ENCODE results near the gene KCNJ10. TPM values are rescaled to one million over a fixed set of nuclear protein-coding genes. Genes with fewer than 3 reads are reported as not detected.
A peak's percentile ranks its signal among the peaks of the same experiment; 100 is the strongest.
"Not testable (repeated sequence)": the region's sequence is repeated elsewhere in the genome, so short reads cannot be mapped to it uniquely, and the experiment has no call there.

The KCNJ10 gene
- total RNA-seq, 2 donors from 2014 or later = not detected

GRCh38 chr1:160116283-160117147 is 46.6 kb upstream of the KCNJ10 start:
- peak overlapping the region; percentile 12 to 17 for H3K4me3 ChIP-seq
- H3K36me3 ChIP-seq = no peaks in the 10 kb centered on the region
- no peaks in the 10 kb centered on the region for H3K4me1 ChIP-seq (replicated peaks)
- H3K27me3 ChIP-seq (replicated peaks; ENCODE audit: insufficient read depth) = no peaks in the 10 kb centered on the region
- peak overlapping the region; percentile 40 to 44 for H3K27ac ChIP-seq
- WGBS = 43% methylated on average over 12 of the region's 12 CpGs
- TF ChIP-seq POLR2AphosphoS5 (IDR thresholded peaks at IDR 0.05) (no peak), POLR2A (IDR thresholded peaks at IDR 0.05) (no peak), CTCF (IDR thresholded peaks at IDR 0.05) (no peak)
- intact Hi-C loops (cut with DNase I) = no loop called here
- no peaks in the 10 kb centered on the region for H3K9me3 ChIP-seq
- DNase-seq (ENCODE audit: low spot score) = no peak

GRCh38 chr1:160115545-160116282 is 45.8 kb upstream of the KCNJ10 start, which contains the start of gene ATP1A2:
TSS of gene ATP1A2 (plus strand) at chr1:160115759. CDS start at chr1:160115862, 103 bp downstream.
- peak within 1 kb of the TSS; percentile 40 to 44 for H3K27ac ChIP-seq
- no peak for DNase-seq (ENCODE audit: low spot score)
- WGBS = 33% methylated on average over 16 of the region's 16 CpGs

GRCh38 chr1:160114085-160114484 is 44.1 kb upstream of the KCNJ10 start:
- Histone ChIP-seq H3K27ac (no peak overlapping the region), H3K4me3 (no peak overlapping the region), H3K4me1 (replicated peaks) (no peaks in the 10 kb centered on the region), H3K9me3 (no peaks in the 10 kb centered on the region), H3K27me3 (replicated peaks; ENCODE audit: insufficient read depth) (no peaks in the 10 kb centered on the region), H3K36me3 (no peaks in the 10 kb centered on the region)
- TF ChIP-seq CTCF (IDR thresholded peaks at IDR 0.05) (no peak), POLR2A (IDR thresholded peaks at IDR 0.05) (no peak)
- intact Hi-C loops (cut with DNase I) = no loop called here
- 81% methylated on average over 4 of the region's 4 CpGs for WGBS
- DNase-seq (ENCODE audit: low spot score) = no peak

More at GRCh38 chr1:160115545-160116282, 45.8 kb upstream of the KCNJ10 start, which contains the start of gene ATP1A2:
- Histone ChIP-seq H3K27me3 (replicated peaks; ENCODE audit: insufficient read depth) (no peaks in the 10 kb centered on the region), H3K9me3 (no peaks in the 10 kb centered on the region), H3K4me1 (replicated peaks) (no peaks in the 10 kb centered on the region), H3K4me3 (peak within 1 kb of the TSS; percentile 12 to 17), H3K36me3 (no peaks in the 10 kb centered on the region)
- no peak for TF ChIP-seq POLR2AphosphoS5 (IDR thresholded peaks at IDR 0.05)
- no peak for TF ChIP-seq CTCF (IDR thresholded peaks at IDR 0.05)
- no peak for TF ChIP-seq POLR2A (IDR thresholded peaks at IDR 0.05)
- intact Hi-C loops (cut with DNase I) = no loop called here

GRCh38 chr1:160113407-160113806 is 43.4 kb upstream of the KCNJ10 start:
- H3K27me3 ChIP-seq (replicated peaks; ENCODE audit: insufficient read depth) = no peaks in the 10 kb centered on the region
- H3K4me3 ChIP-seq = no peak overlapping the region
- DNase-seq (ENCODE audit: low spot score) = no peak
- intact Hi-C loops (cut with DNase I) = no loop called here
- WGBS = 82% methylated on average over 8 of the region's 8 CpGs
- TF ChIP-seq POLR2AphosphoS5 (IDR thresholded peaks at IDR 0.05) = no peak
- H3K4me1 ChIP-seq (replicated peaks) = no peaks in the 10 kb centered on the region
- H3K36me3 ChIP-seq = no peaks in the 10 kb centered on the region
- H3K27ac ChIP-seq = no peak overlapping the region
- no peaks in the 10 kb centered on the region for H3K9me3 ChIP-seq

GRCh38 chr1:160112357-160112756 is 42.4 kb upstream of the KCNJ10 start:
- TF ChIP-seq POLR2A (IDR thresholded peaks at IDR 0.05) = no peak
- TF ChIP-seq POLR2AphosphoS5 (IDR thresholded peaks at IDR 0.05) = no peak
- no peak for TF ChIP-seq CTCF (IDR thresholded peaks at IDR 0.05)

GRCh38 chr1:160111462-160111861 is 41.5 kb upstream of the KCNJ10 start:
- H3K36me3 ChIP-seq; intact Hi-C loops (cut with DNase I); H3K27me3 ChIP-seq (replicated peaks; ENCODE audit: insufficient read depth); H3K27ac ChIP-seq; H3K4me1 ChIP-seq (replicated peaks); DNase-seq (ENCODE audit: low spot score); H3K4me3 ChIP-seq; H3K9me3 ChIP-seq: not testable (repeated sequence)
- 91% methylated on average over 10 of the region's 10 CpGs for WGBS

More at GRCh38 chr1:160112357-160112756, 42.4 kb upstream of the KCNJ10 start:
- H3K36me3 ChIP-seq = no peaks in the 10 kb centered on the region
- H3K9me3 ChIP-seq = no peaks in the 10 kb centered on the region
- no peaks in the 10 kb centered on the region for H3K27me3 ChIP-seq (replicated peaks; ENCODE audit: insufficient read depth)
- no peak overlapping the region for H3K27ac ChIP-seq
- H3K4me3 ChIP-seq = no peak overlapping the region
- DNase-seq (ENCODE audit: low spot score) = no peak
- 87% methylated on average over 12 of the region's 12 CpGs for WGBS
- intact Hi-C loops (cut with DNase I) = no loop called here
- H3K4me1 ChIP-seq (replicated peaks) = no peaks in the 10 kb centered on the region
